ENCODE data around the gene C11orf54.

Gene C11orf54

GRCh38 chr11:93807980-93808379, 66.5 kb downstream of the C11orf54 start:
- DNase-seq (ENCODE audit: low spot score): no peak
- TF ChIP-seq CTCF (IDR thresholded peaks at IDR 0.05; ENCODE audit: extremely low read depth, insufficient read depth, missing control alignments): no peak
- in situ Hi-C loops (cut with MboI; ENCODE audit: low pct_unique_long_range_greater_than_20kb, low sequenced_read_pairs, unreplicated experiment): no loop called here

- in situ Hi-C loops (cut with MboI; ENCODE audit: low pct_unique_long_range_greater_than_20kb, low sequenced_read_pairs, unreplicated experiment): no loop called here
- no peak for TF ChIP-seq CTCF (IDR thresholded peaks at IDR 0.05; ENCODE audit: extremely low read depth, insufficient read depth, missing control alignments)
- DNase-seq (ENCODE audit: low spot score): no peak
These were observed 72.5 kb downstream of the C11orf54 start for GRCh38 chr11:93813974-93814373.

Data from GM13977 (cell line).